Pancreas (tissue), 10 donors: ENCODE results near the gene PLD4. TPM values are rescaled to one million over a fixed set of nuclear protein-coding genes. Genes with fewer than 3 reads are reported as not detected.

Experiments used
- ATAC-seq, 4 donors: fragments of 200-7000 bp; cut with Tn5 transposase; one replicate each; pipeline versions ENCODE4 v1.8.0 to v1.9.1; 2020; ENCODE audit warnings: mild to moderate bottlenecking in 4 of 4, moderate library complexity in 4 of 4
- DNase-seq, 6 donors: peaks; one replicate each; pipeline ENCODE4 v3.0.0-alpha.2; 2020
- FAIRE-seq: peaks from 2 replicates; lab custom pipeline; 2012; peaks lifted over from hg19 to GRCh38; lab: Jason Lieb, UNC
- H3K27ac ChIP-seq, 4 donors: fragments of 200-600 bp; sonication (generic); 1 replicate in 3 of 4; 2 replicates in 1 of 4; pipeline versions ENCODE4 v1.5.0 to v1.8.0; 2020
- H3K27me3 ChIP-seq, 4 donors: fragments of 200-600 bp; one replicate each; pipeline ENCODE4 v1.8.0; 2021
- H3K36me3 ChIP-seq, 3 donors: fragments of 200-600 bp; sonication (generic) in 1 of 3; one replicate each; pipeline versions ENCODE4 v1.5.0 to v1.8.0; 2020 to 2021
- H3K4me1 ChIP-seq, 3 donors: fragments of 200-600 bp; one replicate each; pipeline ENCODE4 v1.8.0; 2021
- H3K4me3 ChIP-seq, 4 donors: fragments of 200-600 bp; sonication (generic) in 2 of 4; one replicate each; pipeline versions ENCODE4 v1.5.0 to v1.8.0; 2020 to 2021
- H3K9me3 ChIP-seq, 4 donors: fragments of 200-600 bp; one replicate each; pipeline ENCODE4 v1.8.0; 2021
- CTCF ChIP-seq, 4 donors: fragments of 200-600 bp; sonication (generic) in 3 of 4; IDR thresholded peaks; one replicate each; pipeline versions ENCODE4 v1.5.0 to v1.8.0; 2021; ENCODE audit warnings: antibody characterized with exemption in 4 of 4
- WGBS, 2 donors: extraction: QIAGEN DNeasy Blood & Tissue Kit; methylation state at CpG; one replicate each; pipeline ENCODE4 v1.1.7; 2013; 5-methylcytosine and 5-hydroxymethylcytosine counted together
- intact Hi-C, 3 donors: fragments of 100-400 bp; cut with DNase I; formaldehyde crosslinking; loops; one replicate each; pipeline versions ENCODE4 v1.11.1 to v1.14.2; 2022
- polyA plus RNA-seq, 2 donors: library from polyadenylated mRNA; stranded (reverse); fragments of 200-250 nt; gene quantifications; one replicate each; pipeline ENCODE4 v1.2.3, GENCODE V29; 2013
- total RNA-seq, 6 donors: library from RNA; stranded (reverse); fragmentation: NEBNext Ultra II Directional in 4 of 6; extraction: Animal tissue kit (Norgen Biotek cat#: 25700) in 4 of 6; gene quantifications; one replicate each; pipeline versions ENCODE4 v1.2.1 to v1.2.4, GENCODE V29; 2021 to 2023
- donor health status: healthy with polysubstance abuse.
- donor health status: DM: no; HTN: no; CAD: no; lungs with moderate emphysema.
- donor health status: DM: no; HTN: no; CAD: no.
- donor health status: control.
- donor health status: control.
- donor health status: Bipolar disorder and iron deficiency.
- donor health status: DM: yes; HTN: yes; CAD: no.
- donor health status: DM: no; HTN: no; CAD: no.
- donor health status: DM: no; HTN: no; CAD: no.
- donor health status: DM: yes; HTN: yes; CAD: no.

PLD4 gene
- total and polyA plus RNA-seq, 8 donors, result 0.19 to 12.5 (median 0.52) TPM

GRCh38 chr14:104932676-104933631 lies 8.3 kb downstream of the PLD4 start:
- peak overlapping the region; percentile 44 to 69 (median 52) for H3K4me3 ChIP-seq
- peak; percentile 61 to 70 (median 66) for TF ChIP-seq CTCF (IDR thresholded peaks at IDR 0.05)
- no peaks in the 10 kb centered on the region for H3K27me3 ChIP-seq
- no peaks in the 10 kb centered on the region for H3K4me1 ChIP-seq
- FAIRE-seq (no peak), ATAC-seq (peak; percentile 92 to 94 (median 94)), DNase-seq (peak; percentile 77 to 99 (median 91))
- WGBS, 2 donors, result 17% methylated on average over 59 to 99 of the region's 100 CpGs
- no peaks in the 10 kb centered on the region for H3K9me3 ChIP-seq
- H3K27ac ChIP-seq, result no peak overlapping the region
- H3K36me3 ChIP-seq, result no peaks in the 10 kb centered on the region
- intact Hi-C loops, result no loop called here

GRCh38 chr14:104933746-104934733 lies 9.4 kb downstream of the PLD4 start:
- peak overlapping the region; percentile 44 to 69 (median 52) for H3K4me3 ChIP-seq
- H3K9me3 ChIP-seq, result no peaks in the 10 kb centered on the region

GRCh38 chr14:104935026-104935650 lies 10.5 kb downstream of the PLD4 start:
- H3K4me3 ChIP-seq, result no peak overlapping the region
- peak in 5 of 6 donors; percentile 52 to 71 (median 63) for DNase-seq
- no peak for FAIRE-seq

More at GRCh38 chr14:104933746-104934733, 9.4 kb downstream of the PLD4 start:
- 29 to 35% methylated on average over 19 to 42 of the region's 42 CpGs for WGBS, 2 donors
- H3K27me3 ChIP-seq, result no peaks in the 10 kb centered on the region
- peak in 4 of 6 donors; percentile 5 to 58 (median 40) for DNase-seq
- intact Hi-C loops, result no loop called here
- H3K4me1 ChIP-seq, result no peaks in the 10 kb centered on the region
- no peak for TF ChIP-seq CTCF (IDR thresholded peaks at IDR 0.05)
- FAIRE-seq, result no peak
- no peak for ATAC-seq
- no peak overlapping the region for H3K27ac ChIP-seq
- no peaks in the 10 kb centered on the region for H3K36me3 ChIP-seq

More at GRCh38 chr14:104935026-104935650, 10.5 kb downstream of the PLD4 start:
- Histone ChIP-seq H3K4me1 (no peaks in the 10 kb centered on the region), H3K9me3 (no peaks in the 10 kb centered on the region), H3K27ac (no peak overlapping the region), H3K27me3 (no peaks in the 10 kb centered on the region), H3K36me3 (no peaks in the 10 kb centered on the region)
- intact Hi-C loops, result no loop called here
- WGBS, 2 donors, result 31 to 33% methylated on average over 3 of the region's 3 CpGs
- no peak for TF ChIP-seq CTCF (IDR thresholded peaks at IDR 0.05)
- ATAC-seq, result peak in 3 of 4 donors; percentile 3 to 45 (median 17)
